T-cell (primary cell): ENCODE measurements around the gene CHID1. TPM values are rescaled to one million over a fixed set of nuclear protein-coding genes. Genes with fewer than 3 reads are reported as not detected.
A peak's percentile ranks its signal among the peaks of the same experiment; 100 is the strongest.

Experiments
- ATAC-seq, 4 experiments: fragments of 200-7000 bp in 3 of 4; fragments of 150-1000 bp in 1 of 4; cut with Tn5 transposase; replicated peaks in 1 of 4; 1 replicate in 3 of 4; 2 replicates in 1 of 4; pipeline ENCODE4 v1.10.0; 2021; ENCODE audit warnings: moderate library complexity in 3 of 4, mild to moderate bottlenecking in 2 of 4, moderate number of reproducible peaks in 1 of 4
- CTCF ChIA-PET, 2 donors: fragments of 300-600 bp; sonication (Branson Sonifier 250); formaldehyde crosslinking; loops; one replicate each; lab custom pipeline; 2022; ENCODE audit warnings: antibody characterized with exemption in 2 of 2; lab: Charles Lee
- POLR2A ChIA-PET, 2 donors: fragments of 300-600 bp; sonication (Branson Sonifier 250); formaldehyde crosslinking; loops; one replicate each; lab custom pipeline; 2022; ENCODE audit warnings: antibody characterized with exemption in 2 of 2; lab: Charles Lee
- DNase-seq, 35 experiments: peaks; one replicate each; pipeline versions ENCODE4 v3.0.0 to v3.0.0-alpha.2; 2013 to 2023
- H3K27ac ChIP-seq: one replicate; pipeline ENCODE4 v1.5.1; 2013; ENCODE audit warnings: low read length
- H3K27me3 ChIP-seq, 2 experiments: replicated peaks in 1 of 2; 1 replicate in 1 of 2; 2 replicates in 1 of 2; pipeline versions ENCODE4 v1.6.1 to v1.7.0; 2013; ENCODE audit warnings: low read length in 1 of 2, mixed read lengths in 1 of 2; ENCODE audit not compliant: control insufficient read depth in 2 of 2, insufficient read depth in 2 of 2; ENCODE audit errors: extremely low read depth in 1 of 2
- H3K36me3 ChIP-seq, 2 donors: 1 replicate in 1 of 2; 2 replicates in 1 of 2; pipeline versions ENCODE4 v1.6.1 to v1.7.0; 2013; ENCODE audit warnings: low read length in 1 of 2; ENCODE audit not compliant: control insufficient read depth in 2 of 2, insufficient read depth in 1 of 2; ENCODE audit errors: extremely low read depth in 1 of 2
- H3K4me1 ChIP-seq, 2 experiments: 1 replicate in 1 of 2; 2 replicates in 1 of 2; pipeline versions ENCODE4 v1.6.1 to v1.7.0; 2013; ENCODE audit warnings: low read length in 2 of 2, mixed read lengths in 1 of 2; ENCODE audit not compliant: insufficient read depth in 2 of 2, control insufficient read depth in 1 of 2; ENCODE audit errors: extremely low read depth in 1 of 2
- H3K4me3 ChIP-seq, 2 donors: 1 replicate in 1 of 2; 2 replicates in 1 of 2; pipeline versions ENCODE4 v1.5.1 to v1.7.0; 2013; ENCODE audit warnings: mild to moderate bottlenecking in 2 of 2, low read length in 1 of 2, moderate library complexity in 1 of 2; ENCODE audit not compliant: control insufficient read depth in 1 of 2; ENCODE audit errors: extremely low read depth in 1 of 2
- H3K9me3 ChIP-seq: 2 replicates; pipeline ENCODE4 v1.7.0; 2013
- H3K27ac Mint-ChIP-seq, 2 donors: one replicate each; pipeline ENCODE4 v1.8.0; 2020 to 2021; ENCODE audit warnings: mild to moderate bottlenecking in 2 of 2, mixed read lengths in 2 of 2
- H3K27me3 Mint-ChIP-seq, 2 donors: one replicate each; pipeline ENCODE4 v1.8.0; 2021 to 2022; ENCODE audit warnings: mixed read lengths in 2 of 2
- H3K36me3 Mint-ChIP-seq: one replicate; pipeline ENCODE4 v1.8.0; 2021; ENCODE audit warnings: mixed read lengths
- H3K4me1 Mint-ChIP-seq, 3 donors: one replicate each; pipeline ENCODE4 v1.8.0; 2020 to 2022; ENCODE audit warnings: mixed read lengths in 3 of 3, mild to moderate bottlenecking in 1 of 3
- H3K4me3 Mint-ChIP-seq, 3 donors: one replicate each; pipeline ENCODE4 v1.8.0; 2020 to 2022; ENCODE audit warnings: mild to moderate bottlenecking in 3 of 3, mixed read lengths in 3 of 3, moderate library complexity in 3 of 3
- H3K9me3 Mint-ChIP-seq, 3 donors: one replicate each; pipeline ENCODE4 v1.8.0; 2020 to 2022; ENCODE audit warnings: mixed read lengths in 3 of 3
- WGBS: methylation state at CpG from one replicate; pipeline ENCODE4 v1.1.5; 2013; ENCODE audit warnings: missing lambda C conversion rate; ENCODE audit not compliant: insufficient coverage; 5-methylcytosine and 5-hydroxymethylcytosine counted together
- total RNA-seq, 35 experiments: library from RNA in 6 of 35; stranded (reverse) in 6 of 35; fragments of 120-200 nt in 1 of 35; gene quantifications; one replicate each; pipeline versions ENCODE4 v1.2.1 to v1.2.4 and lab custom pipeline; 2013 to 2026

Gene CHID1
- total RNA-seq, 5 donors from 2014 or later (not counting 1 experiment from before 2014, with no cell fraction given): 39.0 to 68.4 (median 51.2) TPM

- CTCF ChIA-PET: interaction anchor here in 1 of 2 donors (0.9 to 1.5 kb wide), 2 partner anchors 202 to 204 kb away, joined by 3 to 5 read pairs; no protein-coding TSS in a partner anchor
- H3K4me1 Mint-ChIP-seq: peaks cover 6 to 20% (median 12%) of the 10 kb centered on the region in 3 donors
- Histone ChIP-seq H3K9me3 (no peaks in the 10 kb centered on the region), H3K27me3 (peaks cover 0 to 83% of the 10 kb centered on the region in 2 experiments), H3K4me1 (peaks cover 13 to 41% of the 10 kb centered on the region in 2 experiments), H3K27ac (no peak overlapping the region), H3K4me3 (no peak overlapping the region), H3K36me3 (no peaks in the 10 kb centered on the region)
- H3K27ac Mint-ChIP-seq: no peak overlapping the region
- no peak overlapping the region for H3K4me3 Mint-ChIP-seq
- 67% methylated on average over 16 of the region's 18 CpGs for WGBS
- H3K9me3 Mint-ChIP-seq: no peaks in the 10 kb centered on the region
- peaks cover 0 to 2% of the 10 kb centered on the region in 2 donors for H3K27me3 Mint-ChIP-seq
- H3K36me3 Mint-ChIP-seq: no peaks in the 10 kb centered on the region
- DNase-seq: no peak
- ATAC-seq: no peak
- POLR2A ChIA-PET: no interaction called here
Measured at GRCh38 chr11:847876-848275, 62.7 kb downstream of the CHID1 start.

- Histone ChIP-seq H3K27me3 (peaks cover 0 to 73% of the 10 kb centered on the region in 2 experiments), H3K27ac (no peak overlapping the region), H3K4me1 (peaks cover 13 to 45% of the 10 kb centered on the region in 2 experiments), H3K9me3 (no peaks in the 10 kb centered on the region), H3K36me3 (no peaks in the 10 kb centered on the region), H3K4me3 (no peak overlapping the region)
- Mint-ChIP-seq H3K4me1 (peaks cover 6 to 20% (median 12%) of the 10 kb centered on the region in 3 donors), H3K36me3 (no peaks in the 10 kb centered on the region), H3K27me3 (peaks cover 0 to 2% of the 10 kb centered on the region in 2 donors), H3K9me3 (no peaks in the 10 kb centered on the region), H3K27ac (no peak overlapping the region), H3K4me3 (no peak overlapping the region)
- ATAC-seq (no peak), DNase-seq (no peak)
- 81% methylated on average over 8 of the region's 11 CpGs for WGBS
- ChIA-PET CTCF (no interaction called here), POLR2A (no interaction called here)
Measured at GRCh38 chr11:846496-847098, 64.0 kb downstream of the CHID1 start.

GRCh38 chr11:845872-846495 is 64.6 kb downstream of the CHID1 start:
- Mint-ChIP-seq H3K27ac (no peak overlapping the region), H3K4me3 (no peak overlapping the region), H3K36me3 (no peaks in the 10 kb centered on the region), H3K9me3 (no peaks in the 10 kb centered on the region), H3K27me3 (peaks cover 0 to 2% of the 10 kb centered on the region in 2 donors), H3K4me1 (peaks cover 11 to 26% (median 17%) of the 10 kb centered on the region in 3 donors)
- 48% methylated on average over 7 of the region's 8 CpGs for WGBS
- ChIA-PET CTCF (no interaction called here), POLR2A (no interaction called here)
- Histone ChIP-seq H3K27ac (no peak overlapping the region), H3K36me3 (no peaks in the 10 kb centered on the region), H3K4me3 (no peak overlapping the region), H3K27me3 (peaks cover 0 to 67% of the 10 kb centered on the region in 2 experiments), H3K4me1 (peaks cover 13 to 51% of the 10 kb centered on the region in 2 experiments), H3K9me3 (no peaks in the 10 kb centered on the region)
- no peak for DNase-seq
- no peak for ATAC-seq

GRCh38 chr11:844693-845644 is 65.6 kb downstream of the CHID1 start:
- peaks cover 13 to 59% of the 10 kb centered on the region in 2 experiments for H3K4me1 ChIP-seq
- H3K27me3 Mint-ChIP-seq: peaks cover 0 to 2% of the 10 kb centered on the region in 2 donors

GRCh38 chr11:843818-844692 is 66.6 kb downstream of the CHID1 start:
- Mint-ChIP-seq H3K4me3 (peak overlapping the region; percentile 71 to 80 (median 74)), H3K9me3 (no peaks in the 10 kb centered on the region), H3K27ac (peak overlapping the region in 1 of 2 donors; percentile 34), H3K27me3 (peaks cover 0 to 2% of the 10 kb centered on the region in 2 donors), H3K36me3 (no peaks in the 10 kb centered on the region), H3K4me1 (peaks cover 19 to 36% (median 26%) of the 10 kb centered on the region in 3 donors)
- ChIA-PET CTCF (interaction anchor here in 1 of 2 donors (0.7 kb wide), 1 partner anchor 662 kb away, joined by 3 read pairs; no protein-coding TSS in a partner anchor), POLR2A (interaction anchor here in 1 of 2 donors (0.5 kb wide), 1 partner anchor 174 kb away, joined by 4 read pairs; no protein-coding TSS in a partner anchor)
- Histone ChIP-seq H3K27ac (no peak overlapping the region), H3K4me1 (peaks cover 11 to 57% of the 10 kb centered on the region in 2 experiments), H3K27me3 (peaks cover 0 to 53% of the 10 kb centered on the region in 2 experiments), H3K36me3 (peaks cover 5 to 14% of the 10 kb centered on the region in 2 donors), H3K4me3 (peak overlapping the region in 1 of 2 donors; percentile 59), H3K9me3 (no peaks in the 10 kb centered on the region)
- WGBS: 34% methylated on average over 8 of the region's 25 CpGs
- DNase-seq (no peak), ATAC-seq (no peak)

More at GRCh38 chr11:844693-845644, 65.6 kb downstream of the CHID1 start:
- Mint-ChIP-seq H3K4me3 (peak overlapping the region in 1 of 3 donors; percentile 80), H3K27ac (no peak overlapping the region), H3K9me3 (no peaks in the 10 kb centered on the region), H3K4me1 (peaks cover 19 to 36% (median 26%) of the 10 kb centered on the region in 3 donors), H3K36me3 (no peaks in the 10 kb centered on the region)
- Histone ChIP-seq H3K4me3 (no peak overlapping the region), H3K27me3 (peaks cover 0 to 57% of the 10 kb centered on the region in 2 experiments), H3K36me3 (peaks cover 4% of the 10 kb centered on the region in 2 donors), H3K9me3 (no peaks in the 10 kb centered on the region), H3K27ac (no peak overlapping the region)
- ATAC-seq (peak in 1 of 4 experiments; percentile 8), DNase-seq (peak in 4 of 35 experiments; percentile 28 to 63 (median 36))
- ChIA-PET POLR2A (no interaction called here), CTCF (interaction anchor here in 1 of 2 donors (0.7 kb wide), 1 partner anchor 661 kb away, joined by 3 read pairs; no protein-coding TSS in a partner anchor)
- 58% methylated on average over 21 of the region's 31 CpGs for WGBS
